HG03066 (cell line): Measurements from ENCODE around the gene TNPO3.

Experiments
- ATAC-seq: cut with Tn5 transposase; IDR thresholded peaks from one replicate; pipeline ENCODE4 v1.9.1; 2021; ENCODE audit warnings: low read depth; ENCODE audit not compliant: unreplicated experiment

The TNPO3 gene

DNA sequence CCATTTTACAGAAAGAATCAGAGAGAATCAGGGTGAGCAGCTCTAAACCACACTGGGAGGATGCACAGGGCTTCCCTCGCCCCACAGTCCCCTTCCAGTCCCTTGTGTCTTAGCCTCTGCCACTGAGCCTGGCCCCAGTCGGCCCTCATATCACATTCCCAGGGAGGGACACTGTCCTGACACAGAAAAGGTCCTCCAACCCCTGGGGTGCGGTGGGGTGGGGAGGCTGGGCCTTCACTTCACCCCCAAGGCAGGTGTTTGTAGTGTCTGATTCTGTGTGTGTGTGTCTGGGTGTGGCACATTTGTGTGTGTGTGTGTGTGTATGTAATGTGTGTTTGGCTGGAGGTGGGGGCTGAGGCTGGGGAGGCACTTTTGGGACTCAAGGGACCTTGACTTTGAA is 142.6 kb downstream of the TNPO3 start:
- ATAC-seq = no peak

DNA sequence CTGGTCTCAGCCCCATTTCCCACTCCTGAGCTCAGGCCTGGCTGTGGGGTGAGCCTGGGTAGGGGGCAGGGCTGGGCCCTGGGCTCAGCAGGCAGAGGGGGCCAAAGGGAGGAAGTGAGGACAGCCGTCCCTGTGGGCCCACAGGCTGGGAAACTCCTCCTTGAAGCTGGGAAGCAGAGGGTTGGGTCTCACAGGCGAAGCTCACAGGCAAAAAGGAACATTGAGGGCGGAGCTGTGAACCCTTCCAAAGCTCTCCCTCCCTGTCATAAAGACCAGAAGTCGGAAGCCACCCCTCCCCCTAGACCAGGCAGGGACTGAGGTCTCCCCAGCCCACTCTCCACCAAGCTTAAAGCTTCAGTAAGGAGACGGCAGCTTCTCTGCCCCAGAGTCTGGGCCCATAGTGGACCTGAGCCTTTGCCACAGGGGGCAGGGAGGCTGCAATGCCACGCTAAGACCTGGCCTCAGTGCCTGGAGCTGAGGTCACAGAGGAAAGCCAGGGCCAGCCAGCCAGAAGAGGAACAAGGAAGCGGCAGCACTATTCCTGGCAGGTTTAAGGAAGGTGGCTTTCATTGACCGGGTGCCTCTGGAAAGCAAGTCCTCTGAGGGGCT is 143.4 kb downstream of the TNPO3 start:
- no peak for ATAC-seq

DNA sequence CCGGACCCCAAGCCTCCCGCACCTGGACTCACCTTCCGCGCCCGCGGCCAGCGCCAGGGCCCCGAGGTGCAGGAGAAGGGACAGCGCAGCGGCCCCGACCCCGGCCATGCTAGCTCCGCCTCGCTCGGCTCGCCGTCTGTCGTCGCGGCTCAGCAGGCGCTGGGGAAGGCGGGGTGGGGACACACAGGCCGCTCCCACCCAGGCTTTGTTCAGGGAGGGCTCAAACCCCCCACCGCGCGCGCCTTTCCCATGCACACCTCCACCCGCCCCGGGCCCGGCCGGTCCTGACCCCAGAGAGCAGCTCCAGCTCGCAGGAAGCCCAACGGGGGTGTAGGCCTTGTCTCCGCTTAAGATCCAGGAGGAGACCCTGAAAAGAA is 144.4 kb downstream of the TNPO3 start, which contains the start of gene KCP:
KCP (minus strand) TSS at position 141 of the 377 bp plus-strand sequence; CDS start at position 108, 33 bp downstream.
- no peak for ATAC-seq

- ATAC-seq = no peak
Observed at GRCh38 chr7:128909625-128910568, 145.0 kb downstream of the TNPO3 start.

DNA sequence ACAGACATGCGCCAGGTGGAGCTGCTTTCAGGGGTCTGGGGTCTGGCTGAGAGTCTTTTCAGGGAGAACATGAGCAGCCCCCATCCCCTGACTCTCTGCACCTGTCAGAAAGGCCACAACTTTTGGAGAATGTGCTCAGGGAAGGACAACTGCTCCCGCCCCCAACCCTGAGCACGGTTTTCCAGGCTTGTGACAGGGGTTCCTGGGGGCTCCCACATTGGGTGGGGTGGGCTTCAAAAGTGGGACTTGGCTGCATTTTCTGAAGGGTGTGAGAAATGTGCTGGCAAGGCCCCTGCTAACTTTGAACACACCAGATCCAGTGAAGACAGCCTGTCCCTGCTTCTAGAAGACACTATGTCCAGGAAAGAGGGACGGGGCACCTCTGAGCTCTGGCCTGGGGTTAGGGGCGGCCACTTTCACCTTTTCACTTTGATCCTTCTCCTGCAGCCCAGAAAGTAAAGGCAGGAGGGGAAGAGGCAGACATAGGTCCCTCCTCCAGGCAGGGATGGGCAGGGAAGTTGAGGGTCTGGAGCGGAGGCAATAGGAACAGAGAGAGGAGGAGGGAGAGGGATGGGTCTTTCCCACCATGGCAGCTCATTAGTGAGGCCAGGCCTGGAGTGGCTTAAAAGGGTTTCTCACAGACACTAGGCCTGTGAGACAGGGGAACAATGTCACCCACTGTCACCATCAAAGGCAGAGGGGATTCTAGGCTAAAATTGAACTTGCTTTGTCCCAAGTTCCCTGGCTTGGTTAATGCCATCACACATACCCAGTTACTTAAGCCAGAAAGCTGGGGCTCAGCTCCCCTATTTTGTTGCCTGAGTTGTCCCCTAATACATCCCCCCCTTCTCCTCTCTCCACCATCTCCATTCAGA is 145.9 kb downstream of the TNPO3 start:
- ATAC-seq = no peak

DNA sequence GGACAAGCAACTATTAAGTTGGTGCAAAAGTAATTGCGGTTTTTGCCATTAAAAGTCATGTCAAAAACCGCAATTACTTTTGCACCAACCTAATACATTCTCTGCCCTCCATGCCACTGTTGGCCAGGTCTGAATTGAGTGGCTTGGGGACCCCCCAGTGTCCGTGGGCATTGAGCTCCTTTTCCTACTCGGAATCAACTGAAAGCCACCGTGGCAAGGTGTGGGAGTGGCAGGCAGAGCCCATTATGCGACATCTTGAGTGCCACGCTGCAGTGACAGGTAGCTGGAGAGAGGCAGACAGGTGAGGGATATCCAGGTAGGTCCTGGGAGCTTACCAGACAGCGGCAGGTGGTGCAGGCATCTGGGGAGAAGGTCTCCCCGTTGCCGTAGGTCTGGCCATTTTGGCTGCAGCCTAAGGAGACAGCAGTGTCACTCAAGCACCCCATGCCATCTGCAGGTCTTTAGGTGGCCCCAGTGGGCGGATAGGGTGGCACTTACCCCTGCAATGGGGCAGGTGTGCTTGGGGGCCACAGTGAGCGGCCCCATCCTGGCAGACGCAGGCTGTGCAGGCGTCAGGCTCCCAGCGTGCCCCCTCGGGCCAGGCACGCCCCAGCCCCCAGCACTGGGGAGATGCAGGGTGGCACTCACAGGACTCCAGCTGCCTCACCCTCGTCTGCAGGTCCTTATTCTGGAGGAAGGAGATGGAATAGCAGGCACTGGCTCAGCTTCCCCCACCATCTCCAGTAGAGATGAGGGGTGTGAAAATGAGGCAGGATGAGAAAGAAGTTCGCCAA is 147.9 kb downstream of the TNPO3 start:
- ATAC-seq = no peak

DNA sequence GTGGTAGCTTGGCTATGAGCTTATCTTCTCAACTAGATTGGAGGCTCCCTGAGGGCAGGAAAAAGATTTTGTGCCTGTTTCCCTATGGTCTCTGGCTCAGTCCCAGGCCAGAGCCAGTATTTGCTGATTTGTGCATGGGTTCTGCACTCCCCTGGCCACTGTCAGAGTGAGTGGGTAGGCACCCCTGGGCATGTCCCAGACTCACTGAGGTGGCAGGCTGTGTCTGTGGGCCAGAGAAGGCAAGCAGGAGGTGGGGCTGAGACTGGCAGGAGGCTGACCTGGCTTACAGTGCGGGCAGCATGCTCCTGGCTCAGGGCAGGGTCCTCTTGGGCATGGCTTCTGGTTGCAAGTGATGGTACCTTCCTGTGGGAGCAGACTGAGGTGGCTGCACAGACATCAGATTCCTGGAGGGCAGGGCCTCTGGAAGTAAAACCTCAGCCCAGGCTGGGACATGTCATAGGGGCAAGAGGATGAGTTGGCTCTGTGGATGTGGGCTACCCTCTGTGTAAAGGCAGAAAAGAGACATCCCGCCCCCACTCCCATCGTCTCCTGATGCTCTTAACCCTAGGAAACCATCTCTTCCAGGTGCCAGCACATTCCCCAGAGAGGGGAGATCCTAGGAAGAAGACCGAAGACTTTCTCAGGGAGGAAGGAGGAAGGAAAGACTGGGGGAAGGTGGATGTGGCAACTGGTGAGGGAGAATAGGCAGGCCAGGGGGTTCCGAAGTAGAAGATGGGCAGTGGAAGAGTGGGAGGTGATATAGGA is 148.7 kb downstream of the TNPO3 start:
- ATAC-seq = no peak

- no peak for ATAC-seq
Observed at GRCh38 chr7:128904381-128905197, 150.3 kb downstream of the TNPO3 start.
